HG02885 (cell line): Measurements from ENCODE around the gene WIPI1.
"Not testable (repeated sequence)": the region's sequence is repeated elsewhere in the genome, so short reads cannot be mapped to it uniquely, and the experiment has no call there.

Experiments used
- ATAC-seq: cut with Tn5 transposase; IDR thresholded peaks from one replicate; pipeline ENCODE4 v1.9.1; 2021; ENCODE audit warnings: mild to moderate bottlenecking; ENCODE audit not compliant: unreplicated experiment, poor library complexity

WIPI1 gene

GRCh38 chr17:68387435-68388218 is 69.7 kb downstream of the WIPI1 start:
- no peak for ATAC-seq

- ATAC-seq = no peak
These were observed 71.6 kb downstream of the WIPI1 start for GRCh38 chr17:68385490-68386215.

- ATAC-seq = no peak
These were observed 72.4 kb downstream of the WIPI1 start for GRCh38 chr17:68384941-68385340.

GRCh38 chr17:68384471-68384870 is 72.8 kb downstream of the WIPI1 start:
- no peak for ATAC-seq

- ATAC-seq = no peak
These were observed 73.6 kb downstream of the WIPI1 start for GRCh38 chr17:68383443-68384321.

GRCh38 chr17:68383120-68383442 is 74.2 kb downstream of the WIPI1 start:
- ATAC-seq = no peak

- ATAC-seq = no peak
These were observed 74.7 kb downstream of the WIPI1 start for GRCh38 chr17:68382582-68383085.

- peak; percentile 46 for ATAC-seq
These were observed 76.0 kb downstream of the WIPI1 start for GRCh38 chr17:68381076-68381900.

GRCh38 chr17:68379692-68380677 is 77.3 kb downstream of the WIPI1 start:
- no peak for ATAC-seq

GRCh38 chr17:68379177-68379510 is 78.2 kb downstream of the WIPI1 start:
- ATAC-seq = no peak

- ATAC-seq = no peak
These were observed 78.8 kb downstream of the WIPI1 start for GRCh38 chr17:68378268-68379176.

GRCh38 chr17:68377771-68378267 is 79.5 kb downstream of the WIPI1 start:
- ATAC-seq = no peak

GRCh38 chr17:68376178-68376577 is 81.1 kb downstream of the WIPI1 start:
- not testable (repeated sequence) for ATAC-seq

- no peak for ATAC-seq
These were observed 81.7 kb downstream of the WIPI1 start for GRCh38 chr17:68375566-68375965.
